GM19023 (cell line): ENCODE results near the gene WDFY4.

ENCODE experiments used
- ATAC-seq: cut with Tn5 transposase; IDR thresholded peaks from one replicate; pipeline ENCODE4 v1.9.1; 2021; ENCODE audit warnings: mild to moderate bottlenecking, moderate library complexity; ENCODE audit not compliant: unreplicated experiment

Gene WDFY4

DNA sequence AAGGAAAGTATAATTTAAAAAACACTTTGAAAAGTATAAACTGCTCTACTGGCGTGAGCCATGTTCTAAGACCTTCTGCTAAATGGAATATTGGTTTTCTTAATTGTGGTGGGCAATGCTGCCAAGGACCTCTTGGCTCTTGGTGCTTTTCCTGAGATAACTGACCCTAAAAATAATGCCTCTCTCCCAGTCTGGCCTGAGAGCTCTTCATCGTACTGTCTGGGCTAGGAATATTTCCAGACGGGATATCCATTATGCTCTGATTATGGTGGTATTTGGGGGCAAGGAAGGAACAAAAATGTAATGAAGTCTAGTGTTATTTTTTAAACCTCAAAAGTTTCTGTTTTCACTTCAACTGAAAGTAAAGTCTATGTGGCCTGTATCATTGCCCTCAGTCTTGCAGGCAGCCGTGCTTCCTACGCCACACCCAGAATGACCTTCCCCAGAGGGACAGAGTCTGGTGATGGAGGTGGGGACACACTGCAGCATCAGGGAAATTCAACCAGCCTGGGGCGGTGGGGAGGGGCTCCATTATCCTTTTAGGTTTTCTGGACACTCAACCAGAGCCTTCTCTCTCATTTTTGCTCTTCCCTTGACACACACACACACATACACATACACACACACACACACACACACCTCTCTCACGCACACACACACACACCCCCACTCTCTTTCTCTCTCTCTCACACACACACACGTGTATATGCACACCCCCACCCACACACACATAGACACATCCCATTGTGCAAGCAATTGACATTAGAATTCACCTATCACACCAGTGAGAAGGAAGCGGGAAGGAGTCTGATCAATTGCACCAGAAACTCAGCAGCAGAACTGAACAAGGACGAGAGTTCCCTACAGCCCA is 155.4 kb downstream of the WDFY4 start:
- no peak for ATAC-seq

DNA sequence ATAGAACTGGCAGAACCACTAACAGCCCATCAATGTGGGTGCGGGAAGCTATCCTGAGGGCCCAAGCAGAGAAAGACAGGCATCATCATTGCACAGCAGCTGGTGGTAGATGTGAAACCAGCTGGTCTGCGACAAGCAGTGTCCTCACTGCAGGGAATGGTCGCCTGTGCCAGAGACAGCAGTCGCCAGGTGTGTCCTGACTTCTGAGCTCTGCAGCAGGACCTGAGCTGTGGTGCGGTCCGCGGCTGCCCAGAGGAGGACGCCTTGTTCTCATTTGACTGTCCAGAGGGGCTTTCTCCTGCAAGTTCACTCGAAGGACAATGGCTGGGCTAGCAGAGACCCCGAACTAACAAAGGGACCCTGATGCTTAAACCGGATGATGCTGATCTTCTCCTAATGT is 157.6 kb downstream of the WDFY4 start:
- no peak for ATAC-seq

DNA sequence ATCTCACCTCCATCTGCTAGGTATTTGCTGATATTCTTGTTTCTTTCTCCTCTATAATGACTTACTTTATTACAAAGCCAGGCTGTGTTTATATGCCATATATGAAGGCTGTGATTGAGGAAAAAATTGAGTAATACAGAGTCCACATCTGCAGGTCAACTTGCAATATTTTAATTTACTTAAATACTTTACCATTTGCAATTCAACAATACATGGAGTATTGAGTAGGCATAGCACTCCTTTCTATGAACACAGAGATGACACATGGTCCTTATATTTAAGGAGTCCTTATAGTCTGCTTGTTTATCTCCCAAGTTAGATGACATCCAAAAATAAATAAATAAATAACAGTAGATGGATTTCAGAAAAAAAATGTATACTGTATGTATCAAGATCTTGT is 158.5 kb downstream of the WDFY4 start:
- ATAC-seq: no peak

DNA sequence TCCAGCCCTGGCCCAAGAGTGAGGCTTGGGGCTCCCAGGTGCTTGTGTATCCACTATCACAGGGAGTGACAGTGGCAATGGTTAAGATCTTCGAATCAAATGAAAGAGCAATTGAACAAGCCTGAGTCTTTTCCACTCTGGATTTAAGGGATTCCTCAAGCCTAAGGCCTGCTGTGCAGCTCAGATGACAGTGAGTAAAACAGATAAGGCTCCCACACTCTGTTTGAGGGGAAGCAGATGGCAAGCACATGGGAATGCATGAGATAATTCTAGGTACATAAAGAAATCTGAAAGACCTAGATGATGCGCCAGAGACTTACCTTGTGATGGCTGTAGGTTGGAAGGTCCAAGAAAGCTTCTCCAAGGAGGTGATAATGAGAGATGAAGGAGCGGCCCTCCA is 159.9 kb downstream of the WDFY4 start:
- no peak for ATAC-seq

DNA sequence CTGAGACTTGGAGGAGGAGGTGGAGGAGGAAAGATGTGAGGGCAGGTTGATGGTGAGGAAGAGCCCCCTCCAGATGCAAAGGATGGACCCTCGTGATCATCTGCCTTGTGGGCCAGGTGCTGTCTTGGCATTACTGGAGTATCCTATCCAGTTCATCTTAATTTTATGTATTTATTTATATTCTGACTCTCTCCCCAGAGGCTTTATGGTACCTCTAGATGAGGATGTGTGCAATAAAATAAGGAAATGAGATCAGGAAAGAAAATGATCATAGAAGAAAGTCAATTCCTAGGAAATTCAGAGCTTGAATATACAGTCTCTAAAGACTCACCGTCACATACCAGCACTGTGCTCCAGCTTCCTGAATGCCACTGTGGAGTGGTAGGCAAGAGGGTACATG is 160.8 kb downstream of the WDFY4 start:
- no peak for ATAC-seq

DNA sequence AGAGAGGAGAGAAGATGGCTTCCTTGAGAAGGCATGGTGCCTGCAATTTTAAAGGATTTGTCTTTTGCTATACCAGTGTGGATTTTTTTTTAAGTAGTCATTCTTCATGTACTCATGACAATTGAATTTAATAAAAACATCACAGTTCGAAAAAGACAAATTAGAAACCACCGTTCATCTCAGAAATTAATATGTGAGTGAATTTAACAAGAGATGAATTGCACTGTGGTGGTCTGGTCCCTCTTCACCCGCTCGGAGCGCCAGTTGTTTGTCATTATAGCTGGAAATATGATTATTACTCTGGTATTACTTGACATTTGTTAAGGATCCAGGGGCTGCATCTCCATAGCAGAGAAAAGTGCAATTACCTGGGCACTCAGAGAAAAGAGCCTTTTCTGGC is 163.0 kb downstream of the WDFY4 start:
- ATAC-seq: no peak

DNA sequence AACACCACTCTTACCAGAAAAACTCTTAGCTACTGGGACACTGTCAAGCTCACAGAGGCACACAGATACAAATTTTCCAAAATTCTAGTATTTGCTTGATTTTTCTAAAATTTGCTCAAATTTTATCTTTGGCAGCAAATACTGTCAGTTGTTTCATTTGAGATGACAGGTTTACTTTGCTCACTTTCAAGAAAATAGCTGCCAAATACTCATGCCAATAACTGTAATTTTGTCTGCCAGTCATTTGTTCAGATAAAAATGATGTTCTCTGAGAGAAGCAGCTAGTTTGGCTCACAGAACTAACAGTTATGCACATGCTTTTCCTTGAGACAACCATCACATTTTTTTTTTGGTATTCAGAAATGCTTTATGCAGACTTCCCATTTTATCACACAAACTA is 172.2 kb downstream of the WDFY4 start:
- ATAC-seq: no peak

DNA sequence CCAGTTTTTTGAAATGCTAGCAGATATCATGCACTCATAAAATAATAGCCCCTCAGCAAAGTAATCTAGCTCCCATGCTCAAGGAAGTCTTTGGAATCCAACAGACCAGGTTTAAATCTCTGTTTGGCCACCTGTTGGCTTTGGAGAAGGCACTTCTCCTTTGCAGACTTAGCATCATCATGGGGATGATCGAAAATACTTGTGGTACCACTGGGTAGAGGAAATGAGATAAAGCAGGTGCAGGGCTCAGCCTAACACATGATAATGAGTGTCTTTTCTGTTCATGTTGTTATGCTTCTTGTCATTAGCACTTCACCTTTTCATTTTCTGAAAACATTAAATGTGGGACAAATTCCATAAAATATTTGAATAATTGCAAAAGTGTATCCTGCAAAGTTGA is 187.6 kb downstream of the WDFY4 start:
- ATAC-seq: no peak

DNA sequence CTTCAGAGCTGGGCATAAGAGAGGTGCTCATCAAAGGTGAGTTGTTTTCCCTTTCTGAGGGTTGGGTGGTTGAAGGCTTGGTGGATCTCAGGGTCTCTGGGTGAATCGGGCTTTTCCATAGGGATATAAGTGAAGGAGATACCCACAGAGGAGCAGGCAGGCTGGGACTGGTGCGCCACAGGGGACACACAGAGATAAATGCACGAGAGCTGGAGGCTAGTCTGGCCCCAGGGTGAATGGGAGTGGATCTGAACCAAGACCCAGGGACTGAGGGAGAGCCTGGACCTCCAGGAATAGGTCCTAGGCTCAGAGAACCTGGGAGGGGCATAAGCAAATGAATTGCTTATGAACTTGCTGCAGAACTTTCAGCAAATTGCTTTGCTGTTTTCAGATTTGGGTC is 193.4 kb downstream of the WDFY4 start:
- no peak for ATAC-seq

DNA sequence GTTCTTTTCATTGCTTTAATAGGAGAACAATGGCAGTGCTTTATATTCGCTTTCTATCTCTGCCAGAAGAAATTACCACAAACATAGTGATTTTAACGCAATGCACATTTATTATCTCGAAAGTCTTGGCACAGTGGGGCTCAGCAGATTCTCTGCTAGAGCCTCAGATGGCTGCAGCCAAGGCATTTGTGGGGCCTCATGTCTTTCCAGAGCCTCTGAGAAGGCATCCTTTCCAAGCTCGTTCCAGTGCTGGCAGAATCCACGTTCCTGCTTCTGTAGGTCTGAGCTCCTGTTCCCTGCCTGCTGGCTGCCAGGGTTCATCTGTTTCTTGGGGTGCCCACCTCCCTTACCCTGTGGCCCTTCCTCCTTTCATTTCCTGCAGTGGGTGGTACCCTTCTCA is 194.8 kb downstream of the WDFY4 start:
- ATAC-seq: no peak

DNA sequence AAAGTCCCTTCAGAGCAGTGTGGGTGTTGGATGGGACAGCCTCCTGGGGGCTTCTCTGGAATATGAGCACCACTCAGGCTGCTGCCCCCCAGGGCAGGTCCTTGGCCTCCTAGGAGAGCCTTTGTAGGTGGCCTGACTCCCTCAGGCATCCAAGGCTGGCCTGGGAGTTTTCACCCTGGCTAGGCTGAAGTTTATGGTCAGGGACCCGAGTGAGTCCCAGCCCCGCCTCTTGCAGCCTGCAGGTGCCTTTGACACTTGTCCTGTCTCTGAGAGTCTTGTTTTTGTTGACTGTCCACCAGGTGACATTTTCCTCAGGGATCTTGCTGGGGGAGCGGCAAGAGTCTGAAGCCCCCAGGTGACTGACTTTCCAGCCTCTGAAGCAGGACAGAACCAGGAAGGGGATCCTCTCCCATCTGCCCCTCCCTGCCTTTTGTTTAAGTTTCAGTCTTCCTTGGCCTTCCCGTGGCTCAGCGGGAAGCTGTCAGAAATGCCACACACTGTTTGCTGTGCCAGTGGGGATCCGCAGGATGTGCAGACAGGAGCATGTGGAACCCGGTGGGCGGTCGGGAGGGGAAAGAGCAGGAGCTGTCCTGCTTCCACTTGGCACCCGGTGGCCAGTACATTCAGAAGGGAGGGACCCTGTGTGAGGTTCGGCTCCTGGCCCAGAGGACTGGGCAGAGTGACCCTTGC is 195.5 kb downstream of the WDFY4 start:
- ATAC-seq: no peak

DNA sequence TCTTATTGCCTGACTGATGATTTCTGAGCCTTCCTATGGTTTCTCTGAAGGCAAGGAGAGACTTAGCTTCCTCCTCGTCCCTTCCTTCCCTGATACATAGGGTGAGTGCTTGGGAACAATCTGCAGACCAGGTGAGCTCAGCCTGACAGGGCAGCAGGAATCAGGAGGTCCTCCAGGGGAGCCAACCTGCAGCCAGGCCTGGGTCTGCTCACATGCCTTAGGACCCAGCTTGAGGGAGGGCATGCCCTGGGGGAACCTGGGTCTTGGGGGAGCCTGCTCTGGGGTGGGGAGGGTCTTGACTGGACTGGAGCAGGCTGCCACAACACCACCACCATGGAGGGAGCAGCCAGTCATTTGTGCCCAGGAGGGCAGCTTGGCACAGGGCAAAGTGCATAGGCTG is 197.3 kb downstream of the WDFY4 start:
- no peak for ATAC-seq

DNA sequence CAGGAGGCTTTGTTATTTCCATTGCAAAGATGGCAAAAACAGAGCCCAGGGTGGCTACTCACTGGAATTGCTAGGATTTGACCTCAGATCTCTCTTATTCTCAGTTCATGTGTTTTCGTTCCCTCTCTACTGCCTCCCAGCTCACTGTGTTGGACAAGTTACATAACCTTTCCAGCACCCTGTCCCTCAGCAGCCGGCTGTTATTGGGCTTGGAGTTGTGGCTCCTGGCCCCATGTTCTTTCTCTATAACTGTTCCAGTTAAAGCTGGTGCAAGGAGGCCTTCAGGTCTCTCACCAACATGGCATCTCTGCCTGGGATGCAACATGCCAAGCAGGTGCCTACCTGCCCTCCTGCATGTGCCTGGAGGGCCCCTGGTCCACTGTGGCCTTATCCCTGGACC is 198.2 kb downstream of the WDFY4 start:
- no peak for ATAC-seq

DNA sequence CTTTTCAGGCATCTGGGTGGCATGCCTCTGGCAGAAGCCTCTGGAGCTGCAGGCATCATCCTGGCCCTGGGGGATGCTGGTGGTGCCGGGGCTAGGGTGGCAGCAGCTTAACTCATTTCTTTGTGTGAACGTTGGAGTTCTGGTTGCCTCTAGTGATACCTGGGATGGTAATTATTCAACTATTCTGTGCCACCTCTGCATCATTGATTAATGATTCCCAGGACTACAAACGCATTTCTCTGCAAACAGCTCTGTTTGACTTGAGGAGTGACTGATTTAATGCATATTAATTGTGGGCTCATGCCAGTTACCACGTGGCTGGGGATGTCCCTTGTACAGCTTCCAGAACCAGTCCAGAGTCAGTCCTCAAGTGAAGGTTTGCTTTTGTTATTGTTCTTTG is 199.0 kb downstream of the WDFY4 start:
- no peak for ATAC-seq

DNA sequence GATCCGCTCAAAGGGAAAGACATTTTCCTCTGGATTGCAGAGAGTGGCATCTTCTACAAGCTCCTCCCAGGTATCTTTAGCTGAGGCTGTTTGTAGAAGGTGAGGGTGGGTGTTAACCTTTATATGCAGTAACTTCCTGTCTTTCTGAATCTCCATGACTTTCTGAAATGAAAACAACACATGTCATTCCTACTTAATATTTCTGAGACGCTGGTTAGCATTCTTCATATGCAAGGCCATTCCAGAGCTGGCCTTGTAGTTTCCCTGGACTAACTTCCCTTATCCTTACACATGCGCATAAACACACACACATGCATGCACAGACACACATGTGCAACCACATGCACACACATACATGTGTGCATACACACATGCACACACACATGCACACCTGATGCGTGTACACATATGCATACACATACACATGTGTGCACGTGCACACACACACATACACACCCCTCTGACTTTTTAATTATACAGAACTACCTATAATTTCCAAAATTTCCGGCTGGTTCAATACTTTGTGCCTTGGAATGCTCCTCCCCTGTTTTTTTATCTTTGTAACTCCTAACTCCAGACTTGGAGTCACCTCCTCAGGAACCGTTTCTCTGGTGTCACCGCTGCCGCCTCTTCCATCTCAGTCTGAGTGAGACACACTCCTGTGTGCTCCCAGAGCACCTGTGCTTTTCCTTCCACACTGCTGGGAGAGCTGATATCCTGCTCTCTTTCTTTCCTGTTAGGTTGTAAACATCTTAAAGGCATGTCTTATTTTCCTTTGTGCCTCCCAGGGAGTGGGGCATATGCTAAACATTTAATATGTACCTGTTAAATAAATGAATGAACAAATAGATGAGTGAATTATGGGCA is 199.7 kb downstream of the WDFY4 start:
- no peak for ATAC-seq

DNA sequence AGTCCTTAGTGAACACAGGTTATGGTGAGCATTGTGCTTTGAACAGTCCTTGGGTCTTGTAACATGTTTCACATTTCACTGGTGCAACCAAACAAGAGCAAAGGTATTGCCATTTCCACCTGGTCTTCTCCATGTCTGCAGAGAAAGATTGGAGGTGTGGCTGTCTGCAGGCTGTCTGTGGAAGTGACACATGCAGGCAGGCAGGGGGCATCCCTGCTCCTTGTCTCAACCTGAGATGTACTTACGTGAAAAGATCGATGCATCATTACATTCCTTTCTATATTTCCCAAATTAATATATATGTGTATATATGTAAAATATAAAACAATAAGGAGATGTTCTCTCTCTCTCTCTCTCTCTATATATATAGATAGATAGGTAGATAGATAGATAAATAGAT is 200.7 kb downstream of the WDFY4 start:
- no peak for ATAC-seq

DNA sequence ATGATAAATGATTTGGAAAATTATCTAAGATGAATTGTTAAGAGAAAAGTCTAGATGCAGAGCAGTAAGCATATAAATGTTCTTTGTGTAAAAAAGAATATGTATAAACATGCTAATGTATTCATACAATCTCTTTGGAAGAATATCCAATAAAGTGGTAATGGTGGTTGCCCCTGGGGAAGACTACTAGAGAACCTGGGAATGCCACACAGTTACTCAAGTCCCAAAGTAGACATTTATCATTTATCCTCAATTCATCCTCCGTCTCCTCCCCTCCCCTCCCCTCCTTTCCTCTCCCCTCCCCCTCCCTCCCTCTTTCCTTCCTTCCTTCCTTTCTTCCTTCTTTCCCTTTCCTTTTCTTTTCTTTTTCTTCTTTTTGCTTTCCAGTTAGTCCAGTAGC is 203.3 kb downstream of the WDFY4 start:
- no peak for ATAC-seq

DNA sequence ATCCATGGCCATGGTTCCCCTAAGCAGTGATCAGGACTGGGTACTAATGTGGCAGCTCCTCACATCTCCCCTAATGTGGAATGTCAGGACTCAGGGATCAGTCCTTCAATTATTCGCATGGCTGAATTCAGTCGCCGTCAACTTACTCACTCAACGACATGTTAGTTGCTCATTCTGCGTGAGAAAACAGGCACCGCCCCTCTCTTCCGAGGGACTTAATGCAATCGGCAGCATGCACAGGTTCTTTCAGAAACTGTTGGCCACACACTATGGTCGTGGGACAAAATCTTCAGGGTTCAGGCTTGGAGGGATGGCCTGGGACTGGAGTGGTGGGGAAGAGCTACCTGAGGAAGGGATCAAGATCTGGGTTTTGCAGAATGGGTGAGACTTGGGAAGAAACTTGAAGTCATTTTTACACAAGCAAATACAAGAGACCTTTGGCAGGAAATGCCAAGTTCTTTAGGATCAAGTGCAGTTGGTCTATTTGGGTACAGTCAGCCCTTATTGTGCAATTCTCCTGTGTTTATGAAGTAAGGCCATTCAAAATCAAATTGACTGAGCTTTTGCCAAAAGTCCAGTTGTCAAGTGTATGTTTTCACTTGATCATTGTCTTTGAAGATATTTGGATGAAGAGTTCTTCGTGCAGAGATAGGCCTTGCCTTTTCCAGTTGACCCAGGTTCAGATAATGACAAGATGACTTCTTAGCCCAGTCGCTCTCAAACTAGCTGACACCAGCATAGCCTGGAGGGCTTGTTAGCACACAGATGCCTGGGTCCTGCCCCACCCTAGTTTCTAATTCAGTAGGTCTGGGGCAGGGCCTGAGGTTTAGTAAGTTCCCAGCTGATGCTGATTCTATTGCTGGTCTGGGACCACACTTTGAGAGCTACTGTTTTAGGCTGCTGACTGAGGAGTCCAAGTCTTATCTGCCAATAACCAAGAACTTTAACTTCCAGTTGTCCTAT is 206.5 kb downstream of the WDFY4 start:
- no peak for ATAC-seq

DNA sequence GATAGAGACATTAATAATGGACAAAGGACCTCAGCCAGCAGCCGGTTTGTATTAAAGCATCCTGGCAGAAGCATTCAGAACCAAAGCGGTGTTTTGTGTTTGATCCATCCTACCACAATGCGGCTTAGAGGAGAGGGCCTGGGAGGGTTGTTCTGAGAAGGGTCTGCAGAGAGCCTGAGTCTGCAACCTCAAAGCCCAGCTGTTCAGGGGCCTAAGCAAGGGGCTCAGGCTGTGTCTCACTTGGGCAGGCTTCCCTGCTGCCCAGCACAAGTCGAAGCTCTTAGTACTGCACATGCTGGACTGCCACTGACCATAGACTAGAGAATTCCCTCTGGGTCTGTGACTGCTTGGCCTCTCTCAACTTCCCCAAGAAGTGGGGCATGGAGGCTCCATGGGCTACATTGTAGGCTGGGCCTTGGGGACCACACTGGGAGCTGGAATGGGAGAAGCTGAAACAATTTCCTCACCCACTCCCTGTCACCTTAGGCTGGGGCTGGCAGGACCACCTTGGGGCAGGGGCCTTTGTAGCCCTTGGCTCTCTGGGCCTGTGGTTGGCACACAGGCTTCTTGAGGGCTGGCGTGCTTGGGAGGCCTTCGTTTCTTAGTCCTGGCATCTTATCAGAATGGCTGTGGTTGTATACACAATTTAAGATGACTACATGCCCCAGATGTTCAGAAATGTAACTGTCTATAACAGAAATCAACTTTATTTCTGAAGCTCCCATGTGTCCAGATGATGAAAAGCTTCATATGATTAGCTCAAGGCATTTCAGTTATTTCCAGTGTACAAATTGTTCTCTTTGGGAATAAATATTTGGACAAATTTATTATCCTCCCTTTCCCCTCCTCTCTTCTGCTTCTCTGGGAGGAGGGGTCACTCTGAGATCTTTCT is 210.5 kb downstream of the WDFY4 start:
- ATAC-seq: no peak
